GM19438 (cell line): ENCODE results near the gene NEIL1.
A peak's percentile ranks its signal among the peaks of the same experiment; 100 is the strongest.

ENCODE experiments used
- ATAC-seq: cut with Tn5 transposase; IDR thresholded peaks from one replicate; pipeline ENCODE4 v1.9.1; 2021; ENCODE audit warnings: low read depth; ENCODE audit not compliant: unreplicated experiment

Gene NEIL1

DNA sequence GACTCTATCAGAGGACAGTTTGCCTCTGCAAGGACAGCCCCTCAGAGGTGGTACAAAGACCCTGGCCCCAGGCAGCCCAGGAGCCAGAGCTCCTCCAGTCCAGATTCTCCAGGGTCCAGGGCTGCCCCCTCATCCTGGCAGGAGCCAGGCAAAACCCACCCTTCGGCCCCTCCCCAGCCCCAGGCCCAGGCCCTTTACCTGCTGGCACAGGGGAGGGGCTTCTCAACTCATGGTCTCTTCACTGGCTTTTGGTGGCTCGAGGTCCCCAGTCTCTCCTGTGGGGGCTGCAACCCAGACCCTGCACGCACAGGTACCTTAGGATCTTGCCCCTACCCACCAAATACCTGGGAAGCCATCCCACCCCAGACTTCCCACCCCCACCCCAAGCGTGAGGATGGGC is 8.5 kb downstream of the NEIL1 start:
- no peak for ATAC-seq

DNA sequence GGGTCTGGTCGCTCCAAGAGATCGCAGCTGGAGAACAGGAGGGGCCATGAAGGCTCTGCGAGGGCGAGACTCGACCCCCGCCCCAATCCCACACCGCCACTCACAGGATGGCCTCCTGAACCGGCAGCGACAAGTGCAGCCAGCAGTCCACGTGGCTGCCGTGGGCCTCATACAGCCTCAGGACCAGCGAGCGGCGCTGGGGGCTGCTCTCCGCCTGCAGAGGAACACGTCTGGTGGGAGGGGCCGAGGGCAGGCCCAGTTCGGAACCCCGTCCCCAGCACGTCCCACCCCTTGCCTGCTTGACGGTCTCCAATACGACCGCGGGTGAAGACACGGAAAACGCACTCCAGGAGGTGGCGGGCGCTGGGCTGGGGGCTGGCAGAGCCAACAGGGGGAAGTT is 9.2 kb downstream of the NEIL1 start:
- ATAC-seq = no peak

GRCh38 chr15:75356517-75356916 is 9.7 kb downstream of the NEIL1 start:
- no peak for ATAC-seq

DNA sequence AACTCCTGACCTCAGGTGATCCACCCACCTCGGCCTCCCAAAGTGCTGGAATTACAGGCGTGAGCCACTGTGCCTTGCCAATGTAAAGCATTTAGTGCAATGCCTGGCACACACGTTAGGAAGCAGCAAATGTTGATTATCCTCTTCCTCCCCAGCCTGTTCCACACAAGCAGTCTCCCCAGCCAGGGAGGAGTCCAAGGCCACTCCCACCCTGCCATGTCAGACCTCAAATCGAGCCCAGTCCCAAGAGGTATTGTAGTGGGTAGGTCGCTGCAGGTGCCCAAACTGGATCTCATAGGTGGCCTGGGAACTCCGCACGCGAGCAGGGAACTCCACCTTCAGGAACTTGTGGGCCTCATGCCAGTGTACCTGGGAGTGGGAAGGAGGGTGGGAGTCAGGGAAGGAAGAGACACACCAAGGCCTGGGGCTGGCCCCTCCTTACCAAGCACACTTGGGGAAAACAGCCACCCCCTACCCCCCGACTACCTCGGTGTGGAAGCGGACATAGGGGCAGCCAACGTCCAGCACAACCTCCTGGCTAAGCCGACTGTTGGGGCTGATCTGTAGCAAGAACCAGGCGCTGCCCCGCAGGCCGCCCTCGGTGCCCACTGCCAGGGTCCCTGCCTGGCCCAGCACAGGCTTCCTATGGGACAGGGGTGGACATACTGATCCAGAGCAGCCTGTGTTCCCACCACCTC is 11.3 kb downstream of the NEIL1 start:
- no peak for ATAC-seq

- no peak for ATAC-seq
These were observed 12.1 kb downstream of the NEIL1 start for GRCh38 chr15:75358771-75359536.

DNA sequence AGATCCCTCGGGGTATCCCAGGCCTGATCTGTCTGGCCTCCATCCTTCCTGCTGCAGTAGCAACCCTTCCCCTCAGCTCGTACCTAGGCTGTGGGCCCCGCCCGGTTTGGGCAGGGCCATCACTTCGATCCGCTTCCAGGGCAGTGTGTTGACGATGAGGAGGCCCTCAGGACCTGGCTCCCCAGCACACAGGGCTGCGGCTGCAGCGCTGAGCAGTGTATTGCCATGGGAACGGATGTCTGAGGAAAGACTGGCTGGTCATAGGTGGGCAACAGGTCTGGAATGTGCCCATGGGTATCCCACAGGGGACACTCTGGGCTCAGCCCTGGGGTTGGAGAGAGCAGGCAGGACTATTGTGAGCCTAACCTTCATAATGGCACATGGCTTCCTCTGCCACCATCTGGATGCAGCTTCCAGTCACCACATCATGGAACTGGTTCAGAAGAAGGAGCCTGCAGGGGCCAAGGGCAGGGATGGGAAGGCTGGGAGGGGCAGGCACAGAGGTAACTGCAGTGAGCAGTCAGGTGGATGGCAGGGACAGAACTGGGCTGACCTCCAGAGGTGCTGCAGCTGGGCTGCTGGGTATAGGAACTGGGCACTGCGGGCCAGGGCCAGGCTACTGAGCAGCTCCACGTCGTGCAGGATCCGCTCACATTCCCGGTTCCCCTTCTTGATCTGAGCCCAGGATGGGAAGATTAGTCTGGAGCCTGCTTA is 12.9 kb downstream of the NEIL1 start:
- no peak for ATAC-seq

DNA sequence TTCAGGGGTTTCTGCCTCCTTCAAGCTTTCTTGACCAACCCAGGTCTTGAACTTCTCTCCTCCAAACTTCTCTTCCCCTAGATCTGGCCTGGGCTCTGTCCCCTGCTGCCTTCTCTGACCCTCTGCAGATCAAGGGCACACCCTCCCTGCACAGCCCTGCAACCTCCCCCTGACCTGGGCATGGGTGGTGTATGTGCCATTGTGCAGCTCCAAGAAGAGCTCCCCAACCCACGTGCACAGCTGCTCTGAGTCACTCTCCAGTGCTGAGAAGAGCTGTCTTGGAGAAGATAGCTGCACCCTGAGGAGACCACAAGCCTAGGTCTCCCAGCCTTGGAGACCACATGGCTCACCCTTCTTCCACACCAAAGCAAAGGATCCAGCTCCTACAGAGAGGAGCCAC is 13.6 kb downstream of the NEIL1 start:
- ATAC-seq = no peak

DNA sequence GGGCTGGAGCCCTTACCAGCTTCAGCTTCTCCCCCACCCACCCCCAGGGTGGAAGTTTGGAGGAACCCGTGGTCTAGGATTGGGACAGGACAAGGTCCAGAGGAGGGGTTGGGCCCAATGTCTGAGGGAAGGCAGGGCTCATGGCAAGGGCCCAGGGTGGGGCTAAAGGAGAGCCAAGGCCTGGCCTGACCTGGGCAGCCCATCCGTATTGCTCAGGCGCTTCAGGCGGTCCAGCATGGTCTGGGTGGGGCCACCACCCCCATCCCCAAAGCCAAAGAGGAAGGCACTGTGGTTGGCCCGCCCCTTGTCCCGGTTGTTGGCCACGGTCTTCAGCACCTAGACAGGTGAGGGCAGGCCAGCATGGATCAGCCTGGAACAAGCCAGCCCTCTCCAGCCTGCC is 14.0 kb downstream of the NEIL1 start:
- ATAC-seq = no peak

DNA sequence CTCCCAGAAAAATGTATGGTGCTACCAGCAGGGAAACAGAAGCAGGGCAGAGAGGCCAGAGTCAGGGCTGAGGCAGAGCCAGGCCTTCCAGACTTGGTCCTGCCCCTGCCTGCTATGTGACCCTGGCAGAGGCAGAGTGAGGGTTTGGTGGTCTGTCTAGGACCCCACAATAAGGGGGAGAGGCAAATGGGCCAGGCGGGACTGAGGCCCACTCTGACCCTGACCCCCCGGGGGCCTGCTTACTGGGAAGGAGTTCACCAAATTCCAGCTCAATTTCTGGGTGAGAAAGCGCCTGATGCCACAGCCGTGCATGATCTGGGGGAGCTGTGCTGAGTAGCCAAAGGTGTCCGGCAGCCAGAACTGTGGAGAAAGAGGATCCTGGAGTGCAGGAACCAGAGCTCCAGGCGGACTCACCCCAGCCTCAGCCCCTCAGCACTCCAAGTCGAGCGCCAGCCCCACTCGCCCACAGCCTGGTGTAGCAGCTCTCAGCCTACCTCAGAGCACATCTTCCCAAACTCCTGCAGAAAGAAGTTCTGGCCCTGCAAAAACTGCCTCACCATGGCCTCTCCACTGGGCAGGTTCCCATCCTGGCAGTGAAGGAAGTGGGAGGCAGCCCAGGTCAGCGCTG is 14.6 kb downstream of the NEIL1 start:
- no peak for ATAC-seq

DNA sequence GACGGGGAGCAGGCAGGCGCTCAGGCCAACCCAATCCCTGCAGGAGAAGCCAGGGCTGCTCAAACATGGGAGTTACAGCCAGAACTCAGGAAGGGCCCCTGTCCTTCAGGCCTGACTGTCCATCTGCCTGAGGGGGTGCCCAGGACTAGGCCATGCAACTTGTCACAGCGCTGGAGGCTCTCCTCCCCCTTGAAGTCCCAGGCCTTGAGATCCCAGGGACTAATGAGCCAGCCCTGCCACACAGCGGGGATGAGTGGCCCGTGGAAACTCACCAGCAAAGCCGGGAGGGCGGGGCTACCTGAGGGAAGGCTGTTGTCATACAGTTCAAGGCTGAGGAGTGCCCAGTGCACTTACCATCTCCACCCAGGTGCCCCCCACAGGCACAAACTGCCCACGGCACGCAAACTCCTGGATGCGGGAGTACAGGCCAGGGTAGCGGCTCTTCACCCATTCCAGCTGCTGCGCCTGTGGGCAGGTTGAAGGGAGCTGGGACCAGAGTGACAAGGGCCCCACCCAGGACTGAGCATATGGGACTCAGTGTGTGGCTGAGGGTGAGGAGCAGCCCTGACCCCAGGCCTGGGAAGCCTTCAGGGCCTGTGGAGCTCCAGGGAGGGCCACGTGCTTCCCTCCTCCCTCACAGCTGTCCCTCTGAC is 15.3 kb downstream of the NEIL1 start:
- ATAC-seq = no peak

DNA sequence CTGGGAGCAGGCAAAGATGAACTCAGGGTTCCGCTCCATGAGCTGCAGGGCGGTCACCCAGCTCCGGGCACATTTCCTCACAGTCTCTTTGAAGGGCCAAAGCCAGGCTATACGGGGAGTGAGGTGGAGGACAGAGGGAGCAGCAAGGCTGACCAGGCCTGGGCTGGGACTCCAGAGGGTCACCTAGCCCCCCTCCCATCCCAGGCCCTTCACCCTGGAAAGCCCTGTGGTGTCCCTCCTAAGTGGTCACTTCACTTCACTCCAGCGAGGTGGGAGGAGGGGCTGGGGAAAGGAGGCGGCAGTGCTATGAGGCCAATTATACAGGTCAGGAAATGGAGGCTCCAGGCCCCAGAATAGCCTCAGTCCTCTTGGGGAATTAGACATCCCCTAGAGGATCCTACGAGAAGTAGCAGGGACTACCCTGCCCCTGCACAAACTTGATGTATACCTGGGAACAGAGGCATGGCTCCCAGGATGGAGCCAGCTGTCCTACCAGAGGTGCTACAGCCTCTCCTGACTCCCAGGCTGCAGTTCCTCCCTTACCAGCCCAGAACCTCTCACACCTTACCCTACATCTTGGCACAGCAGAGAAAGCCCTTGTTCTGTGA is 15.9 kb downstream of the NEIL1 start:
- no peak for ATAC-seq

DNA sequence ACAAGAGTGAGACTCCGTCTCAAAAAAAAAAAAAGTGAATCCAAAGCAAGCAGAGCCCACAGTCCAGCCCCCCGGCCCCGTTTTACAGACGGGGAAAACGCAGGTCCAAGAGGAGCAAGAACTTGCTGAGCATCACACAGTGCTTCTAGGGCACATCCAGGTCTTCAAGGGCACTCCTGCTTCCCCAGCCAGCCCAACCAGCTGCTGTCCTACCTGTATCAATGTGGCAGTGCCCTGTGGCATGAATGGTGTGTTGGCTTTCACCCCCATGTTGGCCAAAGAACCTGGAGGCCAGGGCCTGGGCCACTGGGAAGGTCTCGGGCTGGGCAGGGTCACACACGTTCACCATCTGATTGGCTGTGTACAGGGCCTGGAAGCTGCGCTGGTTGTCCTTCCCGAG is 16.9 kb downstream of the NEIL1 start:
- no peak for ATAC-seq

- no peak for ATAC-seq
These were observed 18.0 kb downstream of the NEIL1 start for GRCh38 chr15:75364881-75365280.

GRCh38 chr15:75366163-75366562 is 19.3 kb downstream of the NEIL1 start:
- no peak for ATAC-seq

GRCh38 chr15:75367006-75367405 is 20.2 kb downstream of the NEIL1 start:
- no peak for ATAC-seq

- no peak for ATAC-seq
These were observed 20.6 kb downstream of the NEIL1 start for GRCh38 chr15:75367406-75367912.

DNA sequence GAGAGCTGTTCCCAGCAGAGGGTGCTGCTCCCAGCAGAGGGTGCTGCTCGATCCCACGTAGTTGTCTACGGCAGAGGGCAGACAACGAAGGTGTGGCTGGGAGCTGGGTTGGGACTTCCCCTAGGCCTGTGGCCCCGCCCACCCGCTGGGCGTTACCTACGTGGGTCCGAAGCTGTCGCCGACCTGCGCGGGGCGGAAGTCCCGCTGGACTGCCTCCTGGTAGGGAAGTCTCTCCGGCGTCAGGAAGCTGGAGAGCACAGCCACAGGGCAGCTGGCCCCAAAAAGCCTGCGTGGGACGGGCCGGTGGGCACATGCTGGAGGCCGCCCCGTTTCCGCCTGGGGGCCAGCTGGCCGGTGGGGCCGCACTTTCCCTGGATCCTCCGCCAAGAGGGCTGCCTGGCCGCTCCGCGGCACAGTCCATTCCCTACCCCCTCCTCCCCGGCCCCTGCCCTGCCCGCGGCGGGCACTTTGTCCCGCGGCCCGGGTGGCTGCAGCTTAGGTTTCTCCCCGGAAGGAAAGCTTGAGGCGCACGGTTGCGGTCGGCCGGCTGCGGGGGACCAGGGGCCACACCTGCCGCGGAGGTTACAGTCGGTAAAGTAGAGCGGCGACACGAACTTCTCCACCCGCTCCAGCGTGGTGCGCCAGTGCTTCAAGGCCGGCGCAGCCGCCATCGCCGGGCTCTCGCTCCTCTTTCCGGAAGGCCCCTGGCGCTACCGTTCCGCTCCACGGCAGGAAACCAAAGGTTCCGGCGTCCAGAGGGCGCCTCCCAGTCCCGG is 21.3 kb downstream of the NEIL1 start, which contains the start of gene MAN2C1:
TSS of gene MAN2C1 (minus strand) at position 695 of the 776 bp plus-strand sequence. CDS start at position 671, 24 bp downstream.
- ATAC-seq = peak; percentile 85

- peak; percentile 7 for ATAC-seq
These were observed 21.9 kb downstream of the NEIL1 start for GRCh38 chr15:75368689-75369239.
